DMS153 treated with DMSO at 0.1 percent for 48 hours (cell line): ENCODE results near the gene COX7A2.

Source experiments
- DNase-seq: peaks from one replicate; lab custom pipeline; 2025; ENCODE audit not compliant: unreplicated experiment; lab: John Stamatoyannopoulos, UW

COX7A2 gene

DNA sequence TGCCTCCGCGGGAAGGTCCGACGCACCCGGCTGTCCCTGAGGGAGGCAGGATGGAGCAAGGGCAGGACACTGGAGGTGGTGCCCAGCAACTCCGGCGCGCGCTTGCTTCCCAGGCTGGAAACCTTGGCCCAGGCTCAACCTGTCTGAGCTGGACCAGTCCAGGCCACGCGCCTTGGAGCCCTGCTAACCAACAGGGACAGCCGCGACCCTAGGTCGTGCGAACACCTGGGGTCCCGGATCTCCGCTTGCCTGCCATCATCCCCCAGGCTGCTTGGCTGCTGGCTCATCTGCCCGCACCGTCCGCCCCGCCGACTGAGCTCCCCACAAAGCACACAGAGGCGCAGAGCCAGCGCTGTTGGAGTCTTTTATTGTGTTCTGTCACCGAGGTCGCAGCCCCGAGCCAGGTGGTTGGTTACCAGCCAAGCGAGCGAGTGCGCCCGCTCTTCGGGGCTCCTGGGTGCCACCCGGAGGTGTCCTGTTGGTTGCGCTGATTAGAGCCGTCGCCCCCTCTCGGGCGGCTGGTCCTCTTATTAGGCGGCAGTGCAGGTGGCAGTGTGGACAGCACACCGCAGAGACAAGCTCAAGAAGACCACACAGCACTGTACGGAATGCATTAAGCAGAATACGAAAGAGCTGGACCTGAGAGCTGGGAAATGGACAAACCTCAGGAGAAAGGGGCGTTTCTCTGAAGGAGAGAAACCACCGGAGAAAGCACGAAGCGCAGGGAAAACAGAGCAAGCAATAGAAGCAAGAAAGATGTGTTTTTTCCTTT is 41.5 kb downstream of the COX7A2 start:
- no peak for DNase-seq

DNA sequence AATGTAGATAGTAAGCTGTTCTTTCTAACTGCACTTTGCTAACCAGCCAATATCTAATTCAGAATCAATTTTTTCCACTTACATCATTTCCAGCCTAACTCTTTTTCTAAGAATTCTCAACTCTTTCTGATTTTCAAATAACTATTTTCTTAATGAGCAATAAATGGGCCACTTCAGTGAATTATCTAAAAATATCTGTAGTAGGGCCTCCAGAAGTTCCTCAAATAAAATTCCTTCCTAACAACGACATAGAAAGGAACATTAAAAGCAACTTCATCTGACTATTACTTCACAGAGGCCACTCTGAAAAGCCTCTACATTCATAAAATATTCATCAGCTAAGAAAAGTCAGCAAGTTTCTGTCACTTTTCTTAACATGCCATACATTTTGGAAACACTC is 42.6 kb downstream of the COX7A2 start:
- DNase-seq: no peak

DNA sequence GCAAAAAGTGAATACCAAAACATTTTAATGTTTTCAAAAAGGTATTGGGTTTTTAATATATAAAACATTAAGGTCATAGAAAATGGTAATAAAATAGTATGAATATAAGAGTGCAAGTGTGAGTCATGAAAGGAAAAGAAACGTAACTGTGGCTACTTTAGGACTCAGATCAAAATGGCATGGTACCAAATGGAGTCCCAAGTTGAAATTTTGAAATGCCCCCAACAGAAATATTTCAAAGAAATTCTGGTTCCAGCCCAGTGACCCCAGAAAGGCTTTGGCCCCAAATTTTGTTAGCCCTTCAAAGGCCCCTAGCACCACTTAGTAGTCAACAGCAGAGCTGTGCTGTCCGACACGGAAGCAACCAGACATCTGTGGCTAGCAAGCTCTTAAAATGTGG is 43.7 kb downstream of the COX7A2 start:
- DNase-seq: no peak

DNA sequence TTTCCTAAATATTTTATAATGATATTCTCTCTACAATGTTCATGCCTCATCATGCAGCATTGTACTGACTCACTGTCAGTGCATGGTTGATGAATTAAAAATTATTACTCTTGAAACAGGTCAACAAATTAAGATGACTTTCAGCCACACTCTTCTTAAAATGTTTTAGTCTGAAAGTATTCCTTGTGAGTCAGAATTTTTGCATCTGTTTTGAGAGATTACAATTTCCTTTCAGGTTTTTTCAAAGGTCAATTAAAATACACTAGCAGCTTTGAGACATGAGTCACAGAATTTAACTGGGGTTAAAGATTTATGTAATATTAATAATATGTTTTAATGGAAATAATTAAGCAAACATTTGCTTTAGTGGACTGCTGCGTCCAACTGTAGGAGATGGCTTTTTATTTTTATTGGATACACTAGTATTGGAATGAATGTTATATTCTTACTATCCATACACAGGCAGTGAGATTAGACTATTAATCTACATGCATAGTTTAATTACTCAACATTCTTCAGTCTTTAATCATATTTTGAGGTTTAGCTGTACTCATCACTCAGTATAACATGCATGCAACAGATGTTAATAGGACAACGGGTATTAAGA is 47.4 kb downstream of the COX7A2 start:
- no peak for DNase-seq

DNA sequence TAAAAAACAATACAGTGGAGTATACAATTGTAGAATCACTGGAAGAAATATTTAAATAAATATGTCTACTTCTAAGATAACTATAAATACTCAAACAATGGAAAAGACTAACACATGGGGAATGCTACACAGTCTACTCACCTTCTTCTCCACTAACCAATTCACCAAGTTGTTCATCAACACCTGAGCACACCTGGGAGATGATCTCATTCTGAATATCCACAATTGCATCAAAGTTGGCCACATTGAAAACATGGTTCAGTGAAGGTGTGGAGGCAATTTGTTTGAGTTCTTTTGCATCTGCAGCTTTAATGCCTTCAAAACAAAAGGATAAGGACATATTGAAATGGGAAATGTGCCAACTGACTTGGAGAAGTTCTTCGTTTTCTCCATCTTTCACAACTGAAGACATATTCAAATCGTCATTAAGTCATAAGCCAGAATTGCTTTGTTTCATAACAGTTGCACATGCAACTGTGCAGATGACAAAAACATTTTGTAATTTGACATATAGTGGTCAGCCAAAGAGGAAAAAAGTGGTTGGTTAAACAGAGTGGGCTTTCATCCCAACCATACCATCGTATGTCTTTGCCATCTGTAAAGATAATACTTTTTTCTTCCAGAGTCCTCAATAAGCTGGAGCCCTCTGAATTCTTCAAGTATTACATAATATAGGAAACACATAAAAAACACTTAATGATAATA is 55.2 kb downstream of the COX7A2 start:
- DNase-seq: no peak
